ENCODE measurements around the gene ZNF836. TPM values are rescaled to one million over a fixed set of nuclear protein-coding genes. Genes with fewer than 3 reads are reported as not detected.

ZNF836 gene
- total RNA-seq, 1 donor from 2014 or later = 7.2 TPM

DNA sequence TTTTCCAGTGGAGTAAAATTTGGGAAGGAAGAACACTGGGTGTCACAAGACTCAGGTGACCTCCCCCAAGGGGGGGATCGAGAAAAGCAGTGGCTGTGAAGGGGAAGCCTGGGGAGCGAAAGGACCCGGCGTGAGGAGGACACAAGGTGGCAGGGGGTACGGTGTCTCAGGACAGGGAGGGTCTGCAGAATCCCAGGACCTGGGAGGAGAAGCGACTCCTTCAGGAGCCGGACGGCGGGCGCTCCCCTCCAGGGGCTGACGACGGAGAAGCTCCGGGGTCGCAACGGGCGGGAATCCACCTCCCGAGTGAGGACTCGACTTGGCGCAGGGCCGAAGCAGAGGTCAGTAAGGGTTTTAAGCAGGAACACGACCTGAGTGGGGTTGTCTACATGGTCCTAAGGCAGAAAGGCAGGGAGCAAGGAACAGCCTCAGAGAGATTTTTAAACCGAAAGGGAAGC is 529 bp downstream of the ZNF836 start:
- no peak for DNase-seq (ENCODE audit: low spot score)
- H3K4me1 Mint-ChIP-seq (ENCODE audit: low read depth) = peaks cover 14% of the 10 kb centered on the region
- H3K27me3 Mint-ChIP-seq (ENCODE audit: low read depth) = no peaks in the 10 kb centered on the region
- peaks cover 45% of the 10 kb centered on the region for H3K36me3 Mint-ChIP-seq (ENCODE audit: low read depth)
- peak overlapping the region; percentile 96 for H3K4me3 Mint-ChIP-seq (ENCODE audit: low read depth)
- peaks cover 18% of the 10 kb centered on the region for H3K9me3 Mint-ChIP-seq
- intact Hi-C loops (cut with micrococcal nuclease) = loop anchor here (1.0 to 5.0 kb wide), 3 partner anchors 18 to 244 kb away; partner anchors contain the start of gene ZNF613
- peak overlapping the region; percentile 92 for H3K27ac Mint-ChIP-seq

DNA sequence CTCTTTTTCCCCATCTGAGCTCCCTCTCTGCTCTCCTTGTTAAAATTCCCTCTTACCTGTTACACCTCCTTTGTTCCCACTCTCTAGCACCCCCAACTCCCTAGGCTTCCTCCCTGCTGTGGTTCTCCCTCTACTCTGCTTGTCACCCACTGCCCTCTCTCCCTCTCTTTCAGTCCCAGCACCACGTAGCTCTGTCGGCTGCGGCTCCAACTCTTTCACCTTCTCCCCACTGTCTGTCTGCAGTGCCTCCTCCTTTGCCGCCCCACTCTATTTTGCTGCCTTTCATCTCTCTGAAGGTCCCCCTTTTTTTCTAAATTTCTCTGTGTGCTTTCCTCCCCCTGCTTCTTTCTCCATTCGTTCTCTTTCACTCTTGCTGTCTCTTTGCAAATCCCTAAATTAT is 1.1 kb downstream of the ZNF836 start:
- peaks cover 49% of the 10 kb centered on the region for H3K36me3 Mint-ChIP-seq (ENCODE audit: low read depth)
- peaks cover 18% of the 10 kb centered on the region for H3K9me3 Mint-ChIP-seq
- H3K4me1 Mint-ChIP-seq (ENCODE audit: low read depth) = peaks cover 14% of the 10 kb centered on the region
- no peaks in the 10 kb centered on the region for H3K27me3 Mint-ChIP-seq (ENCODE audit: low read depth)
- peak overlapping the region; percentile 96 for H3K4me3 Mint-ChIP-seq (ENCODE audit: low read depth)
- peak overlapping the region; percentile 92 for H3K27ac Mint-ChIP-seq
- no peak for DNase-seq (ENCODE audit: low spot score)
- intact Hi-C loops (cut with micrococcal nuclease) = loop anchor here (5.0 kb wide), 1 partner anchor 243 kb away; the partner anchor contains the start of gene ZNF613

DNA sequence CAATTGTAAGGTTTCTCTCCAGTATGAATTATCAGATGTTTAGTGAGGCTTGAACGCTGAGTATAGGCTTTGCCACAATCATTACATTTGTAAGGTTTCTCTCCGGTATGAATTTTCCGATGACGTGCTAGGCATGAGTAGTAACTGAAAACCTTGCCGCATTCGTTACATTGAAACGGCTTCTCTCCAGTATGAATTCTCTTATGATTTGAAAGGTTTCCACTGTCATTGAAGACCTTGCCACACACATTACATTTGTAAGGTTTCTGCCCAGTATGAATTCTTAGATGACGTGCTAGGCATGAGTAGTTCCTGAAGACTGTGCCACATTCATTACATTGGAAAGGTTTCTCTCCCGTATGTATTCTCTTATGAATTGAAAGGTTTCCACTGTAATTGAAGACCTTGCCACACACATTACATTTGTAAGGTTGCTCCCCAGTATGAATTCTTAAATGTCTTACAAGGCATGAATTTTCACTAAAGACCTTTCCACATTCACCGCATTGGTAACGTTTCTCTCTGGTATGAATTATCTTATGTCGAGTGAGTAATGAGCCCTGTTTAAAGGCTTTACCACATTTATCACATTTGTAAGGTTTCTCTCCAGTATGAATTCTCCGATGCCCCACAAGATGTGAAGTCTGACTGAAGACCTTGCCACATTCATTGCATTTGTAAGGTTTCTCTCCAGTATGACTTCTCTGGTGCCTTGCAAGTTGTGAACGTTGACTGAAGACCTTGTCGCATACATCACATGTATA is 15.6 kb downstream of the ZNF836 start:
- H3K4me3 Mint-ChIP-seq (ENCODE audit: low read depth) = no peak overlapping the region
- no peak overlapping the region for H3K27ac Mint-ChIP-seq
- H3K36me3 Mint-ChIP-seq (ENCODE audit: low read depth) = peaks cover 68% of the 10 kb centered on the region
- no peaks in the 10 kb centered on the region for H3K4me1 Mint-ChIP-seq (ENCODE audit: low read depth)
- peaks cover 77% of the 10 kb centered on the region for H3K9me3 Mint-ChIP-seq
- H3K27me3 Mint-ChIP-seq (ENCODE audit: low read depth) = no peaks in the 10 kb centered on the region
- intact Hi-C loops (cut with micrococcal nuclease) = no loop called here
- no peak for DNase-seq (ENCODE audit: low spot score)

DNA sequence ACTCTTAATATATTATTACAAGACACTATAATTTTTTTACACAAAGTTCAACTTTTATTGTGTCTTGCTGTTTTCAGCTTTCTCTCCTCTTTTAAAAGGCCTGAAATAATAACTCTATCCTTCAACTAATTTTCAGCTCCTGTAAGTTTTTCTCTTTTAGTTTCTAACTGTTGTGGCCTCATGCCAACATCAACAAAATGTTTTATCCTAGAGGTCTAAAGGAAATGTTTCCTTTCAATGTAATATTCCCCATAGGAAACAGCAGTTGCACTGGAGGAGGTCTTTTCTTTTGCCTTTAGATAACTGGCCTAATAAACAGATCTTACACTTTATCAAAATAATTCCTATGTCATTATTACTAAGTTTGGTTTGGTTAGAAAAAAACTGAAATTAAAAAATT is 23.2 kb downstream of the ZNF836 start:
- H3K4me1 Mint-ChIP-seq (ENCODE audit: low read depth) = no peaks in the 10 kb centered on the region
- H3K4me3 Mint-ChIP-seq (ENCODE audit: low read depth) = no peak overlapping the region
- H3K27me3 Mint-ChIP-seq (ENCODE audit: low read depth) = no peaks in the 10 kb centered on the region
- H3K36me3 Mint-ChIP-seq (ENCODE audit: low read depth) = peaks cover 15% of the 10 kb centered on the region
- intact Hi-C loops (cut with micrococcal nuclease) = no loop called here
- no peak for DNase-seq (ENCODE audit: low spot score)
- no peak overlapping the region for H3K27ac Mint-ChIP-seq
- peaks cover 45% of the 10 kb centered on the region for H3K9me3 Mint-ChIP-seq

DNA sequence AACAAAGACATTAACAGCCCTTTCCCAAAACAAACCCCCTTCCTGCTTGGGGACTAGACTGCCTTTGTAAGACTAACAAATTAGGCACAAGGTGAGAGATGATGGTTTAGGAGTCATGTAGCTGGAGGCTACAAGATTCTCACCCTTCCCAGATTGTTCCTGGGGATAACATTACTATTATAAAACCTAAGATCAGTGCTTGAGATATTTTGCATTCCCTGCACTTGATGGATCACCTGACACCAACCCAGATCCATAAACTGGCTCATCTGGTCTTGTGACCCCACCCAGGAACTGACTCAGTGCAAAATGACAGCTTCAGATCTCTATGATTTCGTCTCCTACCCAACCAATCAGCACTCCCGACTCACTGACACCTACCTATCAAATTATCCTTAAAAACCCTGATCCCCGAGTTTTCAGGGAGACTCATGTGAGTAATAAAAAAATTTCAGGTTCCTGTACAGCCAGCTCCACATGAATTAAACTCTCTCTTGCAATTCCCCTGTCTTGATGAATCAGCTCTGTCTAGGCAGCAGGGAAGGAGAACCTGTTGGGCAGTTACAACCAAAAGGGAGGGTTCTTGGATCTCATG is 29.3 kb downstream of the ZNF836 start:
- peaks cover 57% of the 10 kb centered on the region for H3K9me3 Mint-ChIP-seq

DNA sequence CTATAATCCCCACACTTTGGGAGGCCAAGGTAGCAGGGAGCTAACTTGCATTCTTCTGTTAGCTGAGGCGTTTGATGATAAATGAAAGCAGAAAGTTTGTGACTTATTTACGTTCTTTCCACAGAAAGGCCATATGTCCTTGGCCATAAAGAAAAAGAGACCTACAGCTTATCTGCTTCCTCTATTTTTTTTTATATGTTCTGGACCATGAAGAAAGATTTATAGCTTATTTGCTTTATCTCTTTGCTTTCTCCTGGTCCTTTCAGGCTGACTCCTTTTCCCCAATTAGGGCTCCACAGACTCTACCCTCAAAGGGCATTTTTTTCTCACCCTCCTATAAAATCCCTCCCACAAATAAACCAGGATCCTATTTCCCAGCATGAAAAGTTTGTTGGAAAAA is 30.2 kb downstream of the ZNF836 start:
- intact Hi-C loops (cut with micrococcal nuclease) = no loop called here
- peaks cover 36% of the 10 kb centered on the region for H3K36me3 Mint-ChIP-seq (ENCODE audit: low read depth)
- no peak overlapping the region for H3K4me3 Mint-ChIP-seq (ENCODE audit: low read depth)

More for the DNA sequence above, 29.3 kb downstream of the ZNF836 start:
- intact Hi-C loops (cut with micrococcal nuclease) = no loop called here
- Mint-ChIP-seq H3K4me3 (ENCODE audit: low read depth) (no peak overlapping the region), H3K27ac (no peak overlapping the region), H3K36me3 (ENCODE audit: low read depth) (peaks cover 29% of the 10 kb centered on the region), H3K4me1 (ENCODE audit: low read depth) (peaks cover 16% of the 10 kb centered on the region), H3K27me3 (ENCODE audit: low read depth) (no peaks in the 10 kb centered on the region)
- DNase-seq (ENCODE audit: low spot score) = no peak

DNA sequence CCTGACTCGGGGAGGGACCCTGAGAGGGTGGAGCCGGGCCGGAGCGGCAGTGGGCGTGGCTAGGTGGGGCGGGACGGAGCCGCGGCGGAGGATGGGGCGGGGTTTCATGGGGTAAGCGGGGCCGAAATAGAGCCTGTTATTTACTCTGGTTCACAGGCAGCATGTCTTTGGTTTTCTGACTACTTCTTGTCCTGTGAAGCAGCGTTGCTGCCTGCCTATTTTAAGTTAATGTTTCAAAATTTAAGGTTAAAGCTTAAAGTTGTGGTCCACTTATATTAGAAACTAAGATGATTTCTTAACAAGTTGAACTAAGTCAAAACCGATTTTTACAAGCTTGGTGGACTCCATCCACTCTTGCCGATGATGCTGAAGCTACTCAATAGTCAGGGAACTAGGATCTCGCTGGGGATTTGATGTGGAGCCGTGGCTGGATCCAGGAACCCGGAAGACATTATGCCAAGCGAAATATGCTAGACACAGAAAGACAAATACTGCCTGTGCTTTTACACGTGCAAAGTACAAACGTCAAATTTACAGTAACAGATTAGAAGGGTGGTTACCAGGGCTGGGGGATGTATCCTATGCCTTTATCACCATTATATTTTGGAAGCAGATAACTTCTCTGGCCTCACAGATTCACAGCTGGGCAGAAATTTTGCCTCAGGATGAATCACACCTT is 31.2 kb downstream of the ZNF836 start:
- Mint-ChIP-seq H3K9me3 (peaks cover 60% of the 10 kb centered on the region), H3K4me1 (ENCODE audit: low read depth) (peaks cover 16% of the 10 kb centered on the region), H3K36me3 (ENCODE audit: low read depth) (peaks cover 41% of the 10 kb centered on the region), H3K27me3 (ENCODE audit: low read depth) (no peaks in the 10 kb centered on the region), H3K27ac (peak overlapping the region; percentile 91), H3K4me3 (ENCODE audit: low read depth) (peak overlapping the region; percentile 93)
- DNase-seq (ENCODE audit: low spot score) = no peak
- intact Hi-C loops (cut with micrococcal nuclease) = loop anchor here (1.0 kb wide), 1 partner anchor 31 kb away; the partner anchor contains the start of gene ZNF836

More for the DNA sequence above, 30.2 kb downstream of the ZNF836 start:
- H3K27ac Mint-ChIP-seq = no peak overlapping the region
- no peaks in the 10 kb centered on the region for H3K27me3 Mint-ChIP-seq (ENCODE audit: low read depth)
- no peak for DNase-seq (ENCODE audit: low spot score)
- H3K9me3 Mint-ChIP-seq = peaks cover 56% of the 10 kb centered on the region
- peaks cover 16% of the 10 kb centered on the region for H3K4me1 Mint-ChIP-seq (ENCODE audit: low read depth)

DNA sequence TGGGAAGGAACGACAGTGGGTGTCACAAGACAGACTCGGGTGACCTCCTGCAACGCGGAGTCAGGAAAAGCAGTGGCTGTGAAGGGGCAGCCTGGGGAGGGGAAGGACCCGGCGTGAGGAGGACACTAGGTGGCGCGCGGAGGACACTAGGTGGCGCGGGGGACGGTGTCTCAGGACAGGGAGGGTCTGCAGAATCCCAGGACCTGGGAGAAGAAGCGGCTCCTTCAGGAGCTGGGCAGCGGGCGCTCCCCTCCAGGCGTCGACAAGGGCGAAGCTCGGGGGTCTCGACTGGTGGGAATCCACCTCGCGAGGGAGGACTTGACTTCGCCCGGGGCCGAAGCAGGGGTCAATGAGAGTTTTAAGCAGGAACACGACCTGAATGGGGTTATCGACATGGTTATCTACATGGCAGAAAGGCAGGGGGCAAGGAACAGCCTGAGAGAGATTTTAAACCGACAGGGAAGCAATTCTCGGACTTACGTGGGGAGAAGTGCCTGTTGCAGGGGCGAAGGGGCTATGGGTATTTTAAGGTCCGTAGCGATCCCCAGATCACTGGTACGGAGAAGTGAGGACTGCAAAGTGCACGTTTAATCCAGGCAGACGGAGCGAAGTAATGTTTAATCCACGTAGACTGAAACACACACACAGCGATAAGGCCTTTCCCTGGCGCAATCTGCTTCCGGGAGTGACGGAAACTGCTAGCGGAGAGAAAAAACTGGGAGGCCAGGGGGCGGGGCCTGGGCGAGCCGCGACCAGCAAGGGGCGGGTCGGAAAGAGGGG is 32.0 kb downstream of the ZNF836 start, which contains the start of gene ZNF616:
Gene ZNF616 (minus strand): TSS at position 687 of the 780 bp plus-strand sequence. CDS start 9,426 bp downstream, outside the sequence.
- intact Hi-C loops (cut with micrococcal nuclease) = loop anchor here (1.0 to 5.0 kb wide), 5 partner anchors 32 to 130 kb away; partner anchors contain the start of genes PPP2R1A, ZNF614, ZNF766 and ZNF836
- DNase-seq (ENCODE audit: low spot score) = peak; percentile 93
- Mint-ChIP-seq H3K4me1 (ENCODE audit: low read depth) (peaks cover 16% of the 10 kb centered on the region), H3K4me3 (ENCODE audit: low read depth) (peak within 1 kb of the TSS; percentile 93), H3K36me3 (ENCODE audit: low read depth) (peaks cover 48% of the 10 kb centered on the region), H3K9me3 (peaks cover 60% of the 10 kb centered on the region), H3K27me3 (ENCODE audit: low read depth) (no peaks in the 10 kb centered on the region), H3K27ac (peak within 1 kb of the TSS; percentile 91)

DNA sequence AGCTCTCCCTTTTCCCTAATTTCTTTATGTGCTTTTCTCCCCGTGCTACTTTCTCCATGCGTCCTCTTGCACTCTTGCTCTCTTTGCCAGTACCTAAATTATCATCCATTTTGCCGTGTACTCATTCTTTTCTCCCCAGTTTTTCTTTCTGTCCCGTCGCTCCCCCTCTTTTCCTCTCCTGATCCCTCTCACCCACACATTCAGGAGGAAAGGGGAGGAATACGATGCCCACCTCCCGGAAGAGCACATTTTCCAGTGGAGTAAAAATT is 32.5 kb downstream of the ZNF836 start:
- peaks cover 53% of the 10 kb centered on the region for H3K36me3 Mint-ChIP-seq (ENCODE audit: low read depth)
- H3K27ac Mint-ChIP-seq = peak overlapping the region; percentile 91

DNA sequence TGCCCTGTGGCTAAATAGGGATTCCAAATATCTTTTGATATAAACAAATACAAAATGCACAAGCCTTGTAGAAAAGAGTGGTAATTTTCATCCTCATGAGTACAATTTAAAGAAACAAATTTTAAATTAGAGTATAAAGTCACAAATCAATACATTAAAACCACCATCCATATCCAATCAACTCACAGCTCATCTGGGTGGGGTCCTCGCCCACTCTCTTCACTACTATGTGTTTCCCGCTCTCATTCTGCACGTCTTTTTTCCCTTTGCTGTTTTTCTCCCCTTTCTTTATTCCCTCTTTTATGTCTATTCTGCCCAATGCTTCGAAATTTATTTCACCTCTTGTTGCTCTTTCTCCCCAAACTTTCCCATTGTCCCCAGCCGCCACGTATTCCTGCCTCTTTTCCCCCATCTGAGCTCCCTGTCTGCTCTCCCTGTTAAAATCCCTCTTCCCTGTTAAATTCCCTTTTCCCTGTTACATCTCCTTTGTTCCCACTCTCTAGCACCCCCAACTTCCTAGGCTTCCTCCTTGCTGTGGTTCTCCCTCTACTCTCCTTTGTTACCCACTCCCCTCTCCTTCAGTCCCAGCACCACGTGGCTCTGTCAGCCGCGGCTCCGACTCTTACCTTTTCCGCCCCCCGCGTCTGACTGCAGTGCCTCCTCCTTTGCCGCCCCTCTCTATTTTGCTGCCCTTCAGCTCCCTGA is 33.0 kb downstream of the ZNF836 start:
- H3K27me3 Mint-ChIP-seq (ENCODE audit: low read depth) = no peaks in the 10 kb centered on the region
- intact Hi-C loops (cut with micrococcal nuclease) = loop anchor here (5.0 kb wide), 1 partner anchor 111 kb away; the partner anchor contains the start of gene ZNF614
- no peak for DNase-seq (ENCODE audit: low spot score)
- peak overlapping the region; percentile 93 for H3K4me3 Mint-ChIP-seq (ENCODE audit: low read depth)
- peaks cover 65% of the 10 kb centered on the region for H3K9me3 Mint-ChIP-seq
- H3K4me1 Mint-ChIP-seq (ENCODE audit: low read depth) = peaks cover 16% of the 10 kb centered on the region
- peak overlapping the region; percentile 91 for H3K27ac Mint-ChIP-seq
- peaks cover 56% of the 10 kb centered on the region for H3K36me3 Mint-ChIP-seq (ENCODE audit: low read depth)

More for the DNA sequence above, 32.5 kb downstream of the ZNF836 start:
- intact Hi-C loops (cut with micrococcal nuclease) = loop anchor here (1.0 to 5.0 kb wide), 4 partner anchors 51 to 130 kb away; partner anchors contain the start of genes PPP2R1A, ZNF614 and ZNF766
- peaks cover 16% of the 10 kb centered on the region for H3K4me1 Mint-ChIP-seq (ENCODE audit: low read depth)
- H3K4me3 Mint-ChIP-seq (ENCODE audit: low read depth) = peak overlapping the region; percentile 93
- H3K27me3 Mint-ChIP-seq (ENCODE audit: low read depth) = no peaks in the 10 kb centered on the region
- no peak for DNase-seq (ENCODE audit: low spot score)
- peaks cover 63% of the 10 kb centered on the region for H3K9me3 Mint-ChIP-seq

DNA sequence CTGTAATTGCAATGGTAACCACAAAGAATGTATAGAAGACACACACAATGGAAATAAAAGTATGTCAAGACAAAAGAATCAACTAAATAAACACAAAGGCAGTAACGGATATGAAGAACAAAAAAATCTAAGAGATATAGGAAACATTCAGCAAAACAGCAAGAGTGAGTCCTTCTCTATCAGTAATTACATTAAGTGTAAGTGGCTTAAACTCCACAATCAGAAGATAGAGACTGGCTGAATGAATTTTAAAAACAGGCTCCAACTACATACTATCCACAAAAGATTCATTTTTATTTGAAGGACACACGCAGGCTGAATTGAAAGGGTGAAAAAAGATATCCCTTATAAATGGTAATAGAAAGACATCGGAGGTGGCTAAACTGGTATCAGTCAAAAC is 51.1 kb downstream of the ZNF836 start:
- no peak for DNase-seq (ENCODE audit: low spot score)
- H3K9me3 Mint-ChIP-seq = peaks cover 77% of the 10 kb centered on the region
- H3K4me3 Mint-ChIP-seq (ENCODE audit: low read depth) = no peak overlapping the region
- H3K36me3 Mint-ChIP-seq (ENCODE audit: low read depth) = peaks cover 93% of the 10 kb centered on the region
- H3K27ac Mint-ChIP-seq = no peak overlapping the region
- no peaks in the 10 kb centered on the region for H3K27me3 Mint-ChIP-seq (ENCODE audit: low read depth)
- intact Hi-C loops (cut with micrococcal nuclease) = no loop called here
- H3K4me1 Mint-ChIP-seq (ENCODE audit: low read depth) = no peaks in the 10 kb centered on the region

Data from activated T-helper 2 cell treated with anti-CD3 and anti-CD28 coated beads, Interferon-gamma antibody, Interleukin-2, Interleukin-4, amounts not matched to agents 10 μg/mL and 5 μg/mL and 100 μg/mL, durations not matched to agents 14 hours and 24 hours and 36 hours (primary cell).